Stimulated activated CD4-positive, alpha-beta T cell treated with anti-CD3 and anti-CD28 coated beads, Interleukin-1b, Interleukin-23, amount 100 ng/mL, for 24 hours (primary cell): ENCODE data around the gene TCF12.
A peak's percentile ranks its signal among the peaks of the same experiment; 100 is the strongest.

Experiments
- DNase-seq, 4 experiments: peaks; one replicate each; pipeline ENCODE4 v3.0.0-alpha.2; 2020; ENCODE audit warnings: low read depth in 4 of 4, low spot score in 1 of 4

Gene TCF12

DNA sequence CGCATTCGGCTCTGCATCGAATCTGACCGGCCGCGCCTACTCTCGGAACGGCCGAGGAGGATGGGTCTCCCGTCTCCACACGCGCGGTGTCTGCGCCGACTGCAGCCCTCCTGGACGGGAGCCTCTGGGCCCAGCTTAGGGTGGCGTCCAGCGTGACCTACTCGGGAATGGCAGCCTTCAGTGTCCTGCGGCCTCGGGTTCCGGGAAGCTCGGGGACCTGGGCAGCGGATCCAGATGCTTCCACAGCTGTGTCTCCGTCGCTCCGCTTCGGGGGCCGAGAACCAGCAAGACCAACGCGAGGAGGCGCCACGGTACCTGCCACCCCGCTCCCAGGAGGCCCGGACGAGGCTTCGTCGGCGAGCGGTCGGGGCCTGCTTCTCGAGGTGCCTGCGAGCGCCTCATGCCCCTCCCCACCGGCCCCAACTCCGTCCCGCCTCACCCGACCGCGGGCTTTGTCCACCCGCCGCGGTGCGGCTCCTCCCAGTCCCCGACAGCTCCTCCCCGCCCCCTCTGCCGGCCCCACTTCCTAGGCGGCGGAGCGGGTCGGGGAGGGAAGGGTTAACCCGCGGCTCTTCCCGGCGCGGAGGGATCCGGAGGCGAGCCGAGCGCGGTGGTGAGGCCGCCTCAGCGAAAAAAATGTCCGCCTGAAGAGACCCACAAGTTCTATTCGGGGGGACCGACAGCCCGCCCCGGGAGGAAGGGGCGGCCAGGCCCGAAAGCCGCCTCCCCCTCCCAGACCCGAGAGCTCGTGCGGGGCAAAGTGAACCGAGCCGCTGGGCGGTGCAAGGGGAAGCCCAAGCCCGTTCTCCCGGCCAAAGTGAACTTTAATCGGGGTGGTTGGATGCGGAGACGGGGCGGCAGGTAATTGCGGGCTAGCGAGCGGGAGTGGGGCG lies at the start of gene TCF12:
Gene TCF12 (plus strand): TSS at position 599 of the 893 bp plus-strand sequence. CDS start 1,270 bp downstream, outside the sequence.
- DNase-seq, result peak; percentile 71 to 90 (median 80)

DNA sequence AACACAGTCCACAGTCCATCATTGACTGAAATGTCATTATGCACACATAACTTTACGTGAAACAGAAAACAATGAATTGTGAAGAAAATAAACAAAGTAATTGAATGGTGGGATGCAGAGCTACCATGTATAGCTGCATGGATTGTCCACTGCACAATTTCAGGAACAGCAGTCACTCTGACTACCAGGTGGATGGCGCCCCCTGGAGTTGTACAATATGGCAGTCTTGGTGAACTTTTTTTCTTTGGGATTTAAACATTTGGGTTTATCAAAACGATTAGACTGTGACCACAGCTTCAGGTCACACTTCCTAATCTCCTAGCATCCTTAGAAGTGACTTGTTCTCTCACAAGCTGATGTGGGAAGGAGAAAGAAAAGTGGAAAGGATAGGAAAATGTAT lies 48.9 kb upstream of the TCF12 start:
- peak in 2 of 4 experiments; percentile 16 to 32 for DNase-seq

DNA sequence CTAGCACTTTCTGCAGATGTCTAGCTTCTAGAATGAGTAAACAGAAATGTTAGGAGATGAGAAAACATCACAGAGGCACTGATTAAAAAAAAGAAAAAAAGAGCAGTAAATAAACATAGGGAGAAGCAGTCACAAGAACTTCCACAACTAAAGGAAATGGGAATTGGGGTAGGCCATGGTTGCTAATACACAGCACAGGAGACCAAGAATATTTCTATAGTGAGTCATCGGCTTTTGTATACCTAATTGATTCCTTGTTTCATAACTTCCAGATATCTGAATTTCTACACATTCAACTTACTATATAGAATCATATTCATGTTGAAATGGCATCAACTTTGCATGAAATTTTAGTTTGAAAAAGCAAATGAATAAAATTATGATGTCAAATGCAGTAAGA lies 47.3 kb upstream of the TCF12 start:
- DNase-seq, result no peak

DNA sequence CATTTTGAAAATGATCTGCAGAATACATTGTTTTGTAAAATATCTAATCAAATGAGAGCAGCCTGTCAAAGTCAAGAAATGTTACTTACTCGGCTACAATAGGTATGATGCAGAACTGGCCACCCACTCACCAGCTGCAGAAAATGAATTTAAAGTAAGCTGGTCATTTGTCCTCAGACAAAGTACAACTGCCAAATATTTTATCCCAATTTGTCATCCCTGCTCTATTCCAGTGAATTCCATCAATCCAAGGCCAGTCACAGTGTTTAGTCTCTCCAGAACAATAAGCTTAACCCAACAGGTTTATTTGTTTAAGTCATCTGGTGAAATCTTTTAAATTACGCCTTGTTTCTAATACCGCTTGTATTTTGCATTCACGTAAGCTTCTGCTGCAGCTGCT lies 46.6 kb upstream of the TCF12 start:
- no peak for DNase-seq

DNA sequence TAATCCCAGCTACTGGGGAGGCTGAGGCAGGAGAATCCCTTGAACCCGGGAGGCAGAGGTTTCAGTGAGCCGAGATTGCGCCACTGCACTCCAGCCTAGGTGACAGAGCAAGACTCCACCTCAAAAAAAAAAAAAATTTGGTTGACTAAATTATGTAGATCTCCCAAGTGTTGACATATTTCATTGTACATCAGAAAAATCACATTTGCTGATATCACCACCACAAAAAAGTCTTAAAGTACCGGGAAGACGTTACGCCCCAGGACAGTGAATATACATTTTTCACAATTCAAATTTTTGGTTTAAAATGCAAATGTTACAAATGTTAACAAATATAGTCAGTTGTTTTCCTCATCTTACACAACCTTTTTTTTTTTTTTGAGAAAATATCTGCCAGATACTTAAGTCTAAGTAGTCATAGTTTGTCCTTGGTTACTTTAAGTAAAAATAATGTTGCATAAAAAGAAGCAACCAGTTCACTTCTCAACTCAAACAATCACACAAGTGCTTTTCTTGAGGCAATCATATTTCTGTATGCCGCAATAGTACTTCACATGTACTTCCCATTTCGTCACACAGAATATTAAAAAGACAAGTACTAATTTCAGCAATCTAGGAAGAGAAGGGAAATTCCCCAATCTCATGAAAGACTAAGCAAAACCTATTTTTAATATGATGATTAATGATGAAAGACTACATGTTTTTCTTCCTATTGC lies 41.0 kb upstream of the TCF12 start:
- DNase-seq, result no peak

DNA sequence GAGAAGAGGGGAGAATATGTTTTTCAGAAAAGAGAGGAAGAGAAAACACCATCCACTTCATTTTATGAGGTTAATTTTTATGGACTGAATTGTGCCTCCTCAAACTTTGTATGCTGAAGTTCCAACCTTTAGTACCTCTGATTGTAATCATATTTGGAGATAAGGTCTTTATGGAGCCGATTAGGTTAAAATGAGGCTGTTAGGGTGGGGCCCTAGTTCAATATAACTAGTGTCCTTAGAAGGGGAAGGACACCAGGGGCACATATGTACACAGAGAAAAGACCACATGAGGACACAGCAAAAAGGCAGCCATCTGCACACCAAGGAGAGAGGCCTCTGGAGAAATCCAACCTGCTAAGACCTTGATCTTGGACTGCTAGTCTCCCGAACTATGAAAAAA lies 38.9 kb upstream of the TCF12 start:
- no peak for DNase-seq

DNA sequence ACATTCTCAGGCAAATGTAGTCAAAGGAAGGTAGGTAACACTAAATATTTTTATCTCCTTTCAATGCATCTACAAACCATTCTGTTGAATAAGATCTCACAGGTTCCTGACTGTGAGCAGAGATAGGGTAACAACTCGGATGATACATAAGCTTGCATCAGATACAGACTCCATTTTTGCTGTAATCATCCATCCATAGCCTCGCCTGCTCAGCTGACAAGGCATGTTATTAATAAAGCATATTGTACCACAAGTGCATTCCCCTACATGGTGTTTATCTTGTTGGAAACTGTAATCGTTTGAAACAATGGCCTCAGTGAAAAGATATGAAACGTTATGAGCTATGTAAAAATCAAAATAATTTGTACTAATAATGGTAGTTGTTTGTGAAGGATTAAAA lies 35.4 kb upstream of the TCF12 start:
- no peak for DNase-seq

DNA sequence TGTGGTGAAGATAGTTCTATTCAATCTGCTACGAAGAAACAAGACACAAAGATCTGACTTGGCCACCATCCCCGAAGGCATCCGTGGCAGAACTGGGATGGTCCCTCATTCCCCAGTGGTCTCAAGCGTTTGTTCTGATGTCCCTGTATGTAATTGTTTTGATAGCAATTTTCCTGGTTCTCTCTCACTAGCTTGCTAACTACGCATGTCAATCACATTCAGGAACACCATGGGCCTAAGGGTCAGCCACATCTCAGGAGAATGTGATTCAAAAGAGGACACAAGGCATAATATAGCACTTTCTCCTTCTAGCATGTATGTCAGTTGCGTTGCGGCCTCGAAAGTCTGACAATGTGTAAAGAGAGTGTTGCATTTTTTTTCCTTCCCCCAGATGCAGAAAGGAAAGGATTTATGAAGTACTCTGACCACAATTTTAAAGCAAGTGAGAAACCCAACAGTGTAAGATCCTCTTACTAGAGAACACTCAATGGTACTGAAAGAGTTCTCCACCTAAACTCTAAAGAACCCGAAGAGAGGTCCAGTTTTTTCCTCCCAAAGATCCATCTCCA lies 32.0 kb upstream of the TCF12 start:
- DNase-seq, result no peak

DNA sequence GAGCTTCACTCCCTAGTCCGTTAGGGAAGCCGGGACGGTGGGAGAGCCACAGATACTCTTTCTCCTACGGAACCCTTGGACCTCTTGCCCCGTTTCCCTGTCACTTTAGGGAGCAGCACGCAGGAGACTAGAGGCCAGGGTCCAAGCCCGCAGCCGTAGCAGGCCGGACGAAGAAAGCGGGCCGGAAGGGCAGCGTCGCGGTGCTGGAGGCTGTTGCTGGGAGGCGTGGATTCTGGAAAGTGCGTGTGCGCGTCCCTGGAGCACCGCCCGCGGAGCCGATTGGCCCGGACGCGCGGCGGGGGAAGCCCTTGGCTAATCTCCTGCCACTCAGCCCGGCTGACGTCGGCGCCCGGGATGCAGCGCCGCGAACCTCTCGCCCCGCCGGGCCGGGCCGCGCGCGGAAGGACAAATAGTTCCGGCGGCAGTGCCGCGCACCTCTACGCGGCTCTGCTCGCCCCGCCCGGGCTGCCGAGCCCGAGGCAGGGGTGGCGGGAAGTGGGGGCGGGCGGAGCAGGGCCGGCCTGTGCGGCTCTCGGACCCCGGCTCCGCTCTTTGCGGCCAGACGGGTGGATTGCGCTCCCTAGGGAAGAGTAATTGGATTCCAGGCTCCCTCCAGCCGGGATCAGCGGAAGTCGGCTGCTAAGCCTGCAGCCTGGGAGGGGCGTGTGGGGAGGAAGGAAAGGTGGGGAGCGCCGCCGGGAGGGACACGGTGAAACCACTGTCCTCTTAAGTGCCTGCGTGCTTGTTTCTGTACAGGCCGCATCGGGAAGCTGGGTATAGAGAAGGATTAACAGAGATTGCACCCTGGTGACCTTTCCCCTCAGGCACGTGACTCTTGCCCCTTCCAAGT lies 31.3 kb upstream of the TCF12 start:
- DNase-seq, result peak; percentile 59 to 76 (median 66)

DNA sequence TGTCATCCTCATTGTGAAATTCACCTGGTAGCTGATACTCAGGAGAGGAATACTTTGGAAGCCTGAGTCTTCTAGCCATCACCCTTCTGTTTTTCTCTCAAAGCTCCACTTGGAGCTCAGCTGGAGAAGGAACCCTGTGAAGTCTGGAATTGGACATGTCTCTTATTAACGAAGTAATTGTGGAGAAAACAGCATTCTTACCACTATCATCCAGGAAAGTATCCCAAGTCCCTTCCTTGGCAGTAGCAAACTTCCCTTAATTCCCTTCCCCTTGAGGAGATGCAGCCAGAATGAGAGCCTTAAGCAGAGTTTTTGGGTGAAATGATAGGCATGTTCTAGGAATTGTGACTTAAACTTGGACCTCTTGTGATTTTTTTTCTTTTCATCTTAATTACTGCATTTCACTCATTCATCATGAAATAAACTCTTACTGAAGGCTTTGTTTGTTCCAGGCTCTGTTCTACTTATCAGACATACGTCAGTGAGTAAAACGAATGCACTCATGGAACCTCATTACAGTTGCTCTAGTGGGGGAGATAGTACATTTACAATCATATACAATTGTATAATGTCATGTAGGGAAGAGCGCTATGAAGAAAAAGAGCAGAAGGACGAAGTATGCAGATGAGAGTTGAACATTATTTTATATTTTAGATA lies 30.5 kb upstream of the TCF12 start:
- no peak for DNase-seq

DNA sequence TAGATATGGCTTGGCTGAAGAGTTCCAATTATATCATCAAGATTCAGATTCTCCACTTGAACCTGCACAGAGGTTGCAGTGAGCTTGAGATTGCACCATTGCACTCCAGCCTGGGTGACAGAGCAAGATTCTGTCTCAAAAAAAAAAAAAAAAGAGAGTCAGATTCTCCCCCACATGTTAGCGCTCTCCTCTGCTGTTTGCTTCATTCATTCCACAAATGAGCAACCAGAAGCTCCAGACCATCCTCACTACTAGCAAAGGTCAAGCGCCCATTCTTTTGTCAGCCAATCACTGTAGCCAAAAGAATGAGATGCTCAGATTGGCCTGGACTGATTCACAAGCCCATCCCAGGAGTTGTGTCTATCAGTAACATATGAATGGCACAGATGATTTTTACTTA lies 28.4 kb upstream of the TCF12 start:
- no peak for DNase-seq

DNA sequence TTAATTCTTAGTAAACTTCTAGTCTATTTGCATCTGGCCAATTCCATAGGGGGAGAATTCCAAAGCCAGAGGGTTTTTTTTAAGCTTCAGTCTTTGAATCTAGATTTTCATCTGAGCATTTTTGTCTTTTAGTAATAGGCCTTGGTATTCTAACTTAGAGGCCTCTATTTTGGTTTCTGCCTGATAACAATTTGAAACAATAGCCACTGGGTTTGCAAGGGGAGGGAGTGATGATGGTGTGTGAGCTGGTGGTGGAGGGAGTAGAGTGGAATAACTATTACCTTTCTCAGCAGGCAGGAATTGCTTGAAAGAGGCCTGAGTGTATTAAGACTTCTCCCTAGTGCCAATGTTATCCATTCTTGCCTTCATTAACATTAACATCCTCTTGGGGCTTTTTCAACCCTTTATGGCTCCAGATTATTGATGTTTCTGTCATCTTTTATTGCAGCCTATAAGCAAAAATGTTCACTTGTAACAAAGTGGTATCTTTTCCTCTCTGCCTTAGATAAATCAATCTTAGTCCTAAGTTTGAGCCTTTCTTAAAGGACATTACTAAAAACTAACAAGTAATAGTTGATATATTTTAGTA lies 26.5 kb upstream of the TCF12 start:
- DNase-seq, result no peak

DNA sequence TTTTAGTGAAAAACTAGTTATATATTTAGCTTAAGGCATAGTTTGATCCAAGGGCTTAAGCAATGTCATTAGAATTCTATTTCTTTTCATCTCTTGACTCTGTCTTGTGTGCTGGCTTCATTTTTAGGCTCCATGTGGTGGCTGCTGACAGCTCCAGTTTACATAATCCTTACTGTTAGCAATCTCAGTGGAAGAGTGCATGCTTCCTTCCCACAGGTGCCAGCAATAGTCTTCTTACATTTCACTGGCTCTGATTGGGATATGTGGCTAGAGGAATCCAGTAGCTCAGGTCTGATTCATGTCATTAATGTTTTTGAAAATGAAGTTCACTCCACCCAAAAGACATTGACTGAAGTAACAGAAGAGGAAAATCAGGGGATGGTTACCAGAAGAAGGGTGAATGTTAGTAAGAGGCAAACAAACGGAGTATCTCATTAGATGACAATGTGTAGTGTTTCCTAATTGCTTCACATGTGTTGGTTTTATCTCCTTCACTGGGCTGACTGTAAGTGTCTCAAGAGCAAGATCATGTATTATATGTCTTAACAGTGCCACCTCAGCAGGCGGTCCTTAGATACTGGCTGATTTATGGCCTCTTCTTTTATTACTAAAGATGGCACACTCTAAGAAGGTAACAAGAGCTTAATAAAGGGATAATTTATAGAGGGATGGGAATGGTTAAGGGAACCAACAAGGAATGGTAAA lies 25.6 kb upstream of the TCF12 start:
- DNase-seq, result no peak

DNA sequence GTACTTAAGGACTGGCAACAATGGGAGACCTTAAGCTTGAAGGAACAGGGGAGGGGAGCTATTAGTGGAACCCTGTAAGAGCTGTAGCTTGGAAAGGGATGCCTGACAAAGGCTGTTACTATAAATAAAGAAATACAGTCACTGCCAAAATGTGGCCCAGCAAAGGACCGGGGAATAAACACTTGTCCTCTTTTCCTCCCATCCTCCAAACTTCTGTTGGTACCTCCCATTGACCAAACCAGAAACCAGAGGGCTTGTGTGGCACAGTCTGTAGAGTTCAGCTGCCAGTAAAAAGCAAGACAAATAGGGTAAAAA lies 25.1 kb upstream of the TCF12 start:
- DNase-seq, result no peak

DNA sequence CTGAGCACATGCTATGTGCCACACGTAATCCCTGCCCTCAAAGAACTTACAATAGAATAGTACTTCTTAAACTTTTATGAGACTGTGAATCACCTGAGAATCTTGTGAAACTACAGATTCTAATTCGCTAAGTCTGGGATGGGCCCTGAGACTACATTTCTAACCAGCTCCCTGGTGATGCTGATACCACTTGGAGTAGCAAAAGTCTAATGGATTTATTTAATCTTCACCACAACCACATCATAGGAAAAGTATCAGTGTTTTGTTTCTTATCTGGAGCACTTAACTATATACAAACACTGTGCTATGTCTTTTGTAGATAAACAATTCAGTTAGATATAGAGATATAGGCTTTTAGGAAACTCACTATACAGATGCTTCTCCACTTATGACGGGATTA lies 23.8 kb upstream of the TCF12 start:
- no peak for DNase-seq

DNA sequence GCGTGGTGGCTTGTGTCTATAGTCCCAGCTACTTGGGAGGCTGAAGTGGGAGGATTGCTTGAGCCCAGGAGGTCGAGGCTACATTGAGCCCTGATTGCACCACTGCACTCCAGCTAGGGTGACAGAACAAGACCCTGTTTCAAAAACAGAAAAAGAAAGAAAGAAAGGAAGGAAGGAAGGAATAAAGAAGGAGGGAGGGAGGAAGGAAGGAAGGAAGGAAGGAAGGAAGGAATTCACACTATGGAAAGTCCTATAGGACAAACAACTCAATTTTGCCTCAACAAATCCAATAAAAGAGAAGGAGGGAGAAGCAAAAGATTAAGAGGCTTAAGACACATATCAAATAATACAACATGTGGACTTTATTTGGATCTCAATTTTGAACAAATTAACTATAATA lies 16.5 kb upstream of the TCF12 start:
- DNase-seq, result no peak

DNA sequence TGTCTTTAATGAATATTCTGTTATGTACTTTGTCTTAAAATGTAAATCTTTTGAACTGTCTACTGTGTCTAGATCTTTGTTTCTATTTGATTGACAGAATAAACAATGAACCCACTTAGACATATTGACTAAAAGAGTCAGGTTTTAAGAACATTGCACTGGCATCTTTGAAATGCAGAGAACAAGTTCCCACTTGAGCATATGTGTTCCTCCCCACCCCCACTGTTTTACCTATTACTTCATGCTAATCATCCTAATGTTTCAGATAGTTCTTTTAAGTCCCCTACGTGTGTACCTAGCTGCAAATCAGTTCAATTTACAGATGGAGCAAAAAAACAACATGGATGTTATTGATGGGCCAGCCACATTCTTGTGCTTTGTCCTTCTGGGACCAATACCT lies 11.7 kb upstream of the TCF12 start:
- no peak for DNase-seq

DNA sequence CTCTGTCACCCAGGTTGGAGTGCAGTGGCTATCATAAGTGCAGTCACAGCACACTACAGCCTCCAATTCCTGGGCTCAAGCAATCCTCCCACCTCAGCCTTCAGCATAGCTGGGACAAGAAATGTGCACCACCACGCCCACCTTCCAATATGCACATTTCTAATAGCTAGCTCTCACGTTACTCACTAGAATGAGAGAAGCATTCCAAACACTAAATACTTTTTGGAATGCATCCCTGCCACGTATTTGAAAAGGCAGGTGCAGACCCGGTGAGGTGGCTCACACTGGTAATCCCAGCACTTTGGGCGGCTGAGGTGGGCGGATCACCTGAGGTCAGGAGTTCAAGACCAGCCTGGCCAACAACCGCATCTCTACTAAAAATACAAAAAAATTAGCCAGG lies 7.6 kb upstream of the TCF12 start:
- DNase-seq, result no peak

DNA sequence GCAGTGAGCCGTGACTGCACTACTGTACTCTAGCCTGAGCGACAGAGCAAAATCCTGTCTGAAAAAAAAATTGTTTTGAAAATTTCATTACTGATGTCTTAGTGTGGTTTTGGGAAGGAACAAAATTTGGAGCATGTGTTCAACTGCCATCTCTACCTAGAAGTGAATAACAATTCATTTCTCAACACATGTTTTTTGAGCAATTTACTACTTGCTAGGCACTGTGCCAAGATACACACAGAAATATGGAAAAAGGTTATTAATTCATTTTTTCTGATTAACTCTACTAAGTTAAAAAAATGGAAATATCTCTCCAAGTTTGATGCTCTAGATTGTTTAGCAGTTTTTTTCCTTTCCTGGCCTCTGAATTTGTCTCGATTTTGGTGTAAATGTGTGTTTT lies 5.2 kb upstream of the TCF12 start:
- no peak for DNase-seq

DNA sequence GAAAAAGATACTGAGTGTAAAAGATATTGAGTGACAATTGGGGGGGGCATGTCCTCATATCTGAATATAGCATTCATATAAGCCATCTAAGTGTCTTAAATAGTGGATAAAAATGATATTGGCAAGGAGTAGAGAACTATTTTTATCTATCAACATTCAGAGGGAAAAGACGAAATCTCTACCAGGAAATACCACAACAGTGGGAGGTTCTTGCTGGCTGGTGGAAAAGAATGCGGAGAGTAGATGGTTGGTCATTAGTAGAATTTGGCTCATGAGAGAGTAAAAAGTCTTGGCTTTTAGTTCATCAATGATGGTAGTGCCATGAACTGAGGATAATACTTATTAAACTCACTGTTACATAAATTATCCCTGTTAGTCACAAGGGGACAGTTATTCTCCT lies 4.8 kb upstream of the TCF12 start:
- no peak for DNase-seq
